HG02852 (cell line): Measurements from ENCODE around the gene APOBEC2.

Experiments used
- ATAC-seq: cut with Tn5 transposase; IDR thresholded peaks from one replicate; pipeline ENCODE4 v1.9.1; 2021; ENCODE audit warnings: mild to moderate bottlenecking, moderate library complexity; ENCODE audit not compliant: unreplicated experiment

APOBEC2 gene

DNA sequence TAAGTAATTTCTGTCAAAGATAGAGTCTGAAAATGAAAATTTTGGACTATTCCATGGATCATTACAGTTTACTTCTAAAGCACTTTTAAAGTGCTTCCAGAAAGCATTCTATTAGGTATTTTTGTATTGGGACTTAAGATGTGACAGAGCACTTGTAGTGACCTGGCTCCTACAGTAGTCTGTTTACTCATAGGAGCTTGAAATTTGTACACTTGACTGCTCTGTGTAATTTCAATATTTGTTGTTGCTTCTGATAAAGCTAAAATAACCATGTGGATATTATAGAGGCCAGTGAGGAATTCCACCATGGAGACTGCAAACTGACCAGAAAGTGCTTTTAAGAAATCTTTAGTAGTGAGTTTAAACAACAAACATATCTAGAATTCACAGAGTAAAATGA is 30.1 kb downstream of the APOBEC2 start:
- no peak for ATAC-seq

DNA sequence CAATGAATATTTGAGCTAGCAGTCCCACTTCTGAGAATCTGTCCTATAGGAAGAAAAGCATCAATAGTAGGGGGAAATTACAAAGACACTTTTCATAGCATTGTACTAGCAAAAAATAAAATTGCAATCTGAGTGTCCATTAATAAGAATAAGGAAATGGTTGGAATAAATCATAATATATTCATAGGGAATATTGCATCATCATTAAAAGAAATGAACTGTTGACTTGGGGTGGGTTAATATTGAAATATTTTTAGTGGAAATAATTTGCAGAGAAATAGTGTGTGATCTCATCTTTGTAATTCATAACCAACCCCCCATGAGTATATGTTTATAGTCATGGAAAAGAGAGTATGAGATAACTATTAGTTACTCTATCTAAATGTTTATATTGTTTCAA is 32.2 kb downstream of the APOBEC2 start:
- no peak for ATAC-seq

DNA sequence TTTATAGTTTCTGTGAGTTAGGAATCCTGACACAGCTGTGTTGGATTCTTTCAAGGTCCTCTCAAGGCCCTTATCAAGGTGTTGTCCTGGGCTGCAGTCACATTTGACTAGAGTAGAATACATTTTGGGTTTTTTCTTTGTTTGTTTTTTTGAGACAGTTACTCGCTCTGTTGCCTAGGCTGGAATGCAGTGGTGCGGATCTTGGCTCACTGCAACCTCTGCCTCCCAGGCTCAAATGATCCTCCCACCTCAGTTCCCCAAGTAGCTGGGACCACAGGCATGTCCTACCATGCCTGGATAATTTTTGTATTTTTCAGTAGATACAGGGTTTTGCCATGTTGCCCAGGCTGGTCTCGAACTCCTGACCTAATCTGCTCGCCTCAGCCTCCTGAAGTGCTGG is 35.4 kb downstream of the APOBEC2 start:
- ATAC-seq, result no peak

DNA sequence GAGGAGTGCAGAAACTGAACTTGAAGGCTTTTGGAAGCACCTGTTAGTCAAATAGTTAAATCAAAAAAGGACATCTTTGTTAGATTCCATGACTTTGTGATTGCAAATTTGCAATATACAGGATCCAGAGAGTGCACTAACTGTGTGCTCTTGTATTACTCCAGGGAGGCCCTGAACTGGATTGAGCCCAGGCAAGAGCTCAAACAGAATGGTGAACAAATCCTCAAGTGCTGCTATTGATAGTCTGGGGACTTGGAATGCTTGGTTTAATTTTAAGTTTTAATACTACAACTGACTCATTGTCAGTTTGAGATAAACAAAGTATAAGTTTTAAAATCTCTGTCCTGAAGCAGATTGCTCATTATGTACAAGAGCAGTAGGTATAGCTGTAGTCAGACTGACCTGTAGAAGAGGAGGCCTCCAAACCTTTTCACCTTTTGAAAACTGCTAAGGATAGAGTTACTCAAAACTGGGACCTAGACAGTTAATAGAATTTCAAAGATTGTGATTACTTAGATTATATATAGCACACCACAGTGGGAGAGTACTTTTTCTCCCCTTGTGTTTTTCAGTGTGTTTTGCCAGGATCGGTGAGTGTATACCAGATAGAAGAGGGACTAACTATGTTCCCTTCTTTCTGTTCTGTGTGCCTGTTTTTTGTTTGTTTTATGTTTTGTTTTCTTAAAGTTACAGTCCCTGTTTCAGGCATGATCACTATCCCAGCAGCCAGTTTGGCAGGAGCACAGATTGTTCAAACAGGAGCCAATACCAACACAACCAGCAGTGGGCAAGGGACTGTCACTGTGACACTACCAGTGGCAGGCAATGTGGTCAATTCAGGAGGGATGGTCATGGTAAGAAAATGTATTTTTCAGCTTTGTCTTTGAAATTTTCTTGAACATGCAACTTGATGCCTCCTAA is 38.1 kb downstream of the APOBEC2 start:
- ATAC-seq, result no peak

DNA sequence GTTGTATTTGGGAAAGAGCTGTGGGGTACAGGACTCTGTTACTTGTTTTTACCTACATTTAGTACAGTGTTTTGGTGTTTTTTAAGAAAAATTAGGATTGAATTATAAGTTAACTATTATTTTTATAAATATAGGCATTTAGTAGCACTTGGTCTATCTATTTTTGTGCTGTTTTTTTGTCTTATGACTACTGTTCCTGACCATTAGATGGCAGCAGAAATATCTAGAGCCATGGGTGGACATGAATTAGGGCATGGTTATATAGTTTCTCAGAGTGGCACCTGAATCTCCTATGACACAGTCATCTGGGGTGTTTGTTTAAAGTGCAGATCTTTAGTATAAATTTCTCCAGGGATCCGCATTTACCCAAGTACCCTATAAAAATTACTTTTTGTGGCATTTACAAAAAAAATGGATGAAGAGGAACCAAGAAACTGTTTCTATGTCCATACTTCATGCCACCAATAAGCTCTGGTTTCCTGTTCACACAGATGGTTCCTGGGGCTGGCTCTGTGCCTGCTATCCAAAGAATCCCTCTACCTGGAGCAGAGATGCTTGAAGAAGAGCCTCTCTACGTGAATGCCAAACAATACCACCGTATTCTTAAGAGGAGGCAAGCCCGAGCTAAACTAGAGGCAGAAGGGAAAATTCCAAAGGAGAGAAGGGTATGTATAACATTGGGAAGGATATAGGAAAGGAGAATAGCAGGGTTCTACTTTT is 39.6 kb downstream of the APOBEC2 start:
- ATAC-seq, result no peak

DNA sequence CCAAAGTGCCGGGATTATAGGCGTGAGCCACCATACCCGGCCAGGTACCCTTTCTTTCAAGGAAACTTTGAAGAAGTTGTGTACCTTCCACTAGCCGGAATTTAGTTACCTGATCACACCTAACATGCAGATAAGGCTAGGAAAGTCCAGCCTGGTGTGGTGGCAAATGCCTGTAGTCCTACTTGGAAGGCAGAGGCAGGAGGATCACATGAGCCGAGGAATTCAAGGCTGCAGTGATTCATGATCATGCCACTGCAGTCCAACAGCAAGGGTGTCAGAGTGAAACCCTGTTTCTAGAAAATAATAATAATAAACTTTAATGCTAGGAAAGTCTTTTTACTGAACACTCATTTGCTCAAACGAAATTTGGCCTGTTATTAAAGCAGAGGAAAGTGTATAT is 40.7 kb downstream of the APOBEC2 start:
- no peak for ATAC-seq

DNA sequence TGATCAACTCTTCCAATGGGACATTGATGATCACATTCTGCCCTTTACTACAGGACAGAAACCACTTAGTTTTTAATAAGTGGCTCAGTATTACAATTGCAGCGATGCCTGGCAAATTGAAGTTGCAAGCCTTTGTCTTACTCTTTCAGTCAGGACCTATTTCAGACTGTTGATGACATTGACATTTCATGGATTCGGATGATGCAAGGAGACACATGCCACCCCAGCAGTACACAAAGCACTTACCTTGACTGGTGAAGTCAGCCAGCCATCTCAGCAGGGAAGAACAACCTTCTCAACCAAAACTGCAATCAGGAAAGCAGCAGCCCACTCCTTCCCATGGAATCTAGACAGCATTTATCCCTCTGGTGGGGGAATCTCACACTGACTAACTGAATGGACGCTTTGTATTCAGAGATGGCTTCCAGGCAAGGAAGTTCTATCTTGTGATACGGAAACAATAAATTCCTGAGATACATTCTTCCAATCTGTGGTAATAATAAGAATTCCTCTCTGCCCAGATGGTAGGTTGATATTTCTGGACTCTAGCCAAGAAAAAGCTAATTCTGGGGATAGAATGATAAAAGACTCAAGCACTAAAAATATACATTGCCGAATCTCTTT is 44.6 kb downstream of the APOBEC2 start:
- ATAC-seq, result no peak

DNA sequence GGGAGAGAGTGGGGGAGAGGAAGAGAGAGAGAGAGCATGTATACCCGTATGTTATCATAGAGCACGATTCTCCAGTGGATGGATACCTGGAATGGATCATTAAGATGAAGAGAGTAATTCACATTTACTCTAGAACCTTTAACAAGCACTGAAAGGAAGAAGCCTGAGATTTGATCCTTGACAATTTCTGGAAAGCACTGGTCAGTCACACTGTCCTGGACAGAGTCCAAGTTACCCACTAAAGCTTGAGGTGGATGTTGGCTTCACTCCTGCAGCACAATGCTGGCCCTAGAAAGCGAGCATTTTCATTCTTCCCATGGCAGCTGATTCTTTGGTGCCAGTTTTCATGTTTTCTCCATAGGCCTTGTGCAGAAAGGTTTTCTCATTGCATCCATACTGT is 45.4 kb downstream of the APOBEC2 start:
- no peak for ATAC-seq

DNA sequence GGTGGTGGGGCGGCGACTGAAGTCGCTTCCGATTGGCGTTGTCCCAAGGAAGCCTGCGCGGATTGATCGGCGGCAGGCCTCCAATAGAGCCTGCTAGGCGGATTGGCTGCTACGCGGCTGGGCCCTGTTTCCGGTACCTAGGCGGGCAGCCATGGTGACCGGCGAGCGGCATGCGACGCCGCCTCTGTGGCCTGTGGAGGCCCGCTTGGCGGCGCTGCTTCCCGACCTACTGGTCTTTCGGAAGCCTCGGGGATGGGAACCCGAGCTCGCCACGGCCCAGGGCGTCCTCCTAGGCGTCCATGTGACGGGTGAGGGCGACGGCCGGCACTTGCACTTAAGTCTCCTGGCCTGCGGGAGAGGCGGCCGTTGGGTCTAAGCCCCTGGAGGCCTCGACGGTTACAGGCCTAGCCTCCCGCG is 47.9 kb downstream of the APOBEC2 start:
- ATAC-seq, result no peak

DNA sequence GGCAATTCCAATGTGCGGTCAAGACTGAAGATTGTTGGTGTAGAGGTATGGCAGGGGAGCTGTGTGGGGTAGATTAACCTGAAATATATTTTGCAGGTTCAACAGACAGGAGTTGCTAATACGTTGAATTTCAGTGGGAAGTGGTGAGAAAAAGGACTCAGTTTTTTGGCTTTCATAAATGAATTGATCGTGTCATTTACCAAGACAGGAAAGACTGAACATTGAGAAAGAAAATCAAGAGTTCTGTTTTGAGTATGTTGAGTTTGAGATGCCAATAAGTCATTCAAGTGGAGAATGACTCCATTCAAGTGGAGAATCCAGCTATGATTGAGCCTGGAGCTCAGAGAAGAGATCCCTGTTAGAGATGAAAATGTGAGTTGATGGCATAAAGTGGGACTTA is 50.8 kb downstream of the APOBEC2 start:
- no peak for ATAC-seq

DNA sequence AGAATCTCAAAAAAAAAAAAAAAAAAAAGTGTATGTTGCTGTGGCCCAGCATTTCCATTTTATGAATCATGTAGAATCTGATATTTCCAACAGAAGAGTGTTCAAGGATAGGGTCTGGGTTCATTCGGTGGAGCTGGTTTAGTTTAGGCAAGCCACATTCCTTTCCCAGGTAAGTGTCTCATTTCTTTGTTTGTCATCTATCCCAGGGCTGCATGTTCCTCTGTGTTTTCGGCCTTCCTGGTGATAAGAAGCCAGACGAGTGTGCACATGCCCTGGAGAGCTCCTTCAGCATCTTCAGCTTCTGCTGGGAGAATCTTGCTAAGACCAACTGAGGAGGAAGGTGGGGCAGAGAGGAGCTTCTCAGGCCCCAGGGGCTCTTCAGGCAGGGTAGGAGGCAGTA is 58.0 kb downstream of the APOBEC2 start:
- no peak for ATAC-seq
